Right forelimb (tissue), 1 donor: ENCODE measurements around the gene SMCO4.
"Not testable (repeated sequence)": the region's sequence is repeated elsewhere in the genome, so short reads cannot be mapped to it uniquely, and the experiment has no call there.

Experiments used
- DNase-seq: peaks from one replicate; pipeline ENCODE4 v3.0.0-alpha.2; 2018

Gene SMCO4

GRCh38 chr11:93464927-93465540 lies 78.2 kb downstream of the SMCO4 start:
- no peak for DNase-seq

- DNase-seq, result not testable (repeated sequence)
These were observed 79.5 kb downstream of the SMCO4 start for GRCh38 chr11:93463666-93464065.

GRCh38 chr11:93458286-93458685 lies 84.9 kb downstream of the SMCO4 start:
- DNase-seq, result no peak

GRCh38 chr11:93444617-93445073 lies 98.5 kb downstream of the SMCO4 start:
- no peak for DNase-seq

- DNase-seq, result not testable (repeated sequence)
These were observed 100.0 kb downstream of the SMCO4 start for GRCh38 chr11:93443232-93443631.

- no peak for DNase-seq
These were observed 110.9 kb downstream of the SMCO4 start for GRCh38 chr11:93432247-93432646.
